ENCODE measurements around the gene CYP2A7. TPM values are rescaled to one million over a fixed set of nuclear protein-coding genes. Genes with fewer than 3 reads are reported as not detected.
A peak's percentile ranks its signal among the peaks of the same experiment; 100 is the strongest.
"Not testable (repeated sequence)": the region's sequence is repeated elsewhere in the genome, so short reads cannot be mapped to it uniquely, and the experiment has no call there.

Gene CYP2A7
- total RNA-seq, 1 experiment from 2014 or later: not detected

- BruUV-seq (replicated peaks): no TSS peak
- intact Hi-C loops (cut with micrococcal nuclease; ENCODE audit: unreplicated experiment): no loop called here
- CTCF ChIA-PET: interaction anchor here (0.8 to 1.2 kb wide), 5 partner anchors 9 to 169 kb away, joined by 3 to 5 read pairs (median 3); no protein-coding TSS in a partner anchor
- Mint-ChIP-seq H3K4me3 (ENCODE audit: low read depth, unreplicated experiment) (peak overlapping the region; percentile 28), H3K36me3 (ENCODE audit: insufficient read depth, unreplicated experiment) (peaks cover 16% of the 10 kb centered on the region), H3K9me3 (ENCODE audit: low read depth, unreplicated experiment) (no peaks in the 10 kb centered on the region), H3K27me3 (ENCODE audit: unreplicated experiment) (no peaks in the 10 kb centered on the region), H3K27ac (ENCODE audit: unreplicated experiment) (peak overlapping the region; percentile 83), H3K4me1 (ENCODE audit: low read depth, unreplicated experiment) (peaks cover 13% of the 10 kb centered on the region)
- no peak for TF ChIP-seq CTCF (IDR thresholded peaks at IDR 0.05; ENCODE audit: unreplicated experiment)
- DNase-seq: peak; percentile 77
These were observed 50.3 kb downstream of the CYP2A7 start for GRCh38 chr19:40831502-40832430.

GRCh38 chr19:40830741-40831140, 51.3 kb downstream of the CYP2A7 start:
- H3K27ac Mint-ChIP-seq (ENCODE audit: unreplicated experiment); DNase-seq; H3K4me3 Mint-ChIP-seq (ENCODE audit: low read depth, unreplicated experiment); BruUV-seq (replicated peaks); H3K9me3 Mint-ChIP-seq (ENCODE audit: low read depth, unreplicated experiment); H3K27me3 Mint-ChIP-seq (ENCODE audit: unreplicated experiment); intact Hi-C loops (cut with micrococcal nuclease; ENCODE audit: unreplicated experiment); CTCF ChIA-PET: not testable (repeated sequence)
- H3K36me3 Mint-ChIP-seq (ENCODE audit: insufficient read depth, unreplicated experiment): peaks cover 16% of the 10 kb centered on the region
- peaks cover 13% of the 10 kb centered on the region for H3K4me1 Mint-ChIP-seq (ENCODE audit: low read depth, unreplicated experiment)

- H3K4me1 Mint-ChIP-seq (ENCODE audit: low read depth, unreplicated experiment): peaks cover 15% of the 10 kb centered on the region
- no peaks in the 10 kb centered on the region for H3K9me3 Mint-ChIP-seq (ENCODE audit: low read depth, unreplicated experiment)
- intact Hi-C loops (cut with micrococcal nuclease; ENCODE audit: unreplicated experiment): no loop called here
- no peak for DNase-seq
- H3K4me3 Mint-ChIP-seq (ENCODE audit: low read depth, unreplicated experiment): no peak overlapping the region
- H3K27me3 Mint-ChIP-seq (ENCODE audit: unreplicated experiment): no peaks in the 10 kb centered on the region
- no TSS peak for BruUV-seq (replicated peaks)
- H3K36me3 Mint-ChIP-seq (ENCODE audit: insufficient read depth, unreplicated experiment): peaks cover 16% of the 10 kb centered on the region
- H3K27ac Mint-ChIP-seq (ENCODE audit: unreplicated experiment): no peak overlapping the region
- no peak for TF ChIP-seq CTCF (IDR thresholded peaks at IDR 0.05; ENCODE audit: unreplicated experiment)
- CTCF ChIA-PET: no interaction called here
These were observed 52.8 kb downstream of the CYP2A7 start for GRCh38 chr19:40829205-40829604.

- no peak for TF ChIP-seq CTCF (IDR thresholded peaks at IDR 0.05; ENCODE audit: unreplicated experiment)
- BruUV-seq (replicated peaks): no TSS peak
- no peaks in the 10 kb centered on the region for H3K9me3 Mint-ChIP-seq (ENCODE audit: low read depth, unreplicated experiment)
- no peak overlapping the region for H3K27ac Mint-ChIP-seq (ENCODE audit: unreplicated experiment)
- CTCF ChIA-PET: no interaction called here
- intact Hi-C loops (cut with micrococcal nuclease; ENCODE audit: unreplicated experiment): no loop called here
- H3K27me3 Mint-ChIP-seq (ENCODE audit: unreplicated experiment): no peaks in the 10 kb centered on the region
- H3K36me3 Mint-ChIP-seq (ENCODE audit: insufficient read depth, unreplicated experiment): peaks cover 16% of the 10 kb centered on the region
- H3K4me1 Mint-ChIP-seq (ENCODE audit: low read depth, unreplicated experiment): peaks cover 31% of the 10 kb centered on the region
- DNase-seq: no peak
- no peak overlapping the region for H3K4me3 Mint-ChIP-seq (ENCODE audit: low read depth, unreplicated experiment)
These were observed 54.4 kb downstream of the CYP2A7 start for GRCh38 chr19:40827386-40828247.

- peaks cover 31% of the 10 kb centered on the region for H3K4me1 Mint-ChIP-seq (ENCODE audit: low read depth, unreplicated experiment)
- H3K27me3 Mint-ChIP-seq (ENCODE audit: unreplicated experiment); H3K9me3 Mint-ChIP-seq (ENCODE audit: low read depth, unreplicated experiment); H3K27ac Mint-ChIP-seq (ENCODE audit: unreplicated experiment); CTCF ChIA-PET; H3K4me3 Mint-ChIP-seq (ENCODE audit: low read depth, unreplicated experiment); DNase-seq; intact Hi-C loops (cut with micrococcal nuclease; ENCODE audit: unreplicated experiment); BruUV-seq (replicated peaks): not testable (repeated sequence)
- peaks cover 11% of the 10 kb centered on the region for H3K36me3 Mint-ChIP-seq (ENCODE audit: insufficient read depth, unreplicated experiment)
These were observed 55.2 kb downstream of the CYP2A7 start for GRCh38 chr19:40826699-40827385.

- DNase-seq; H3K27me3 Mint-ChIP-seq (ENCODE audit: unreplicated experiment); BruUV-seq (replicated peaks); H3K27ac Mint-ChIP-seq (ENCODE audit: unreplicated experiment); intact Hi-C loops (cut with micrococcal nuclease; ENCODE audit: unreplicated experiment); CTCF ChIA-PET; H3K36me3 Mint-ChIP-seq (ENCODE audit: insufficient read depth, unreplicated experiment); H3K9me3 Mint-ChIP-seq (ENCODE audit: low read depth, unreplicated experiment); H3K4me3 Mint-ChIP-seq (ENCODE audit: low read depth, unreplicated experiment): not testable (repeated sequence)
- peaks cover 28% of the 10 kb centered on the region for H3K4me1 Mint-ChIP-seq (ENCODE audit: low read depth, unreplicated experiment)
These were observed 55.7 kb downstream of the CYP2A7 start for GRCh38 chr19:40826312-40826698.
